Spleen (tissue), 11 donors: ENCODE measurements around the gene KLK3. TPM values are rescaled to one million over a fixed set of nuclear protein-coding genes. Genes with fewer than 3 reads are reported as not detected.
"Not testable (repeated sequence)": the region's sequence is repeated elsewhere in the genome, so short reads cannot be mapped to it uniquely, and the experiment has no call there.

ENCODE experiments used
- DNase-seq: peaks from one replicate; pipeline ENCODE4 v3.0.0-alpha.2; 2020
- H3K27ac ChIP-seq, 8 donors: fragments of 200-600 bp; sonication (generic) in 7 of 8; 1 replicate in 4 of 8; 2 replicates in 4 of 8; pipeline versions ENCODE4 v1.5.0 to v1.8.0; 2016 to 2021; ENCODE audit warnings: inconsistent platforms in 4 of 8, mild to moderate bottlenecking in 4 of 8, moderate library complexity in 1 of 8
- H3K27me3 ChIP-seq, 7 donors: fragments of 200-600 bp; sonication (generic) in 6 of 7; replicated peaks in 1 of 7; 1 replicate in 4 of 7; 2 replicates in 3 of 7; pipeline versions ENCODE4 v1.5.0 to v1.8.0; 2016 to 2021; ENCODE audit warnings: inconsistent platforms in 3 of 7, mild to moderate bottlenecking in 1 of 7
- H3K36me3 ChIP-seq, 6 donors: fragments of 200-600 bp; sonication (generic) in 5 of 6; 1 replicate in 4 of 6; 2 replicates in 2 of 6; pipeline versions ENCODE4 v1.5.0 to v1.8.0; 2016 to 2021; ENCODE audit warnings: inconsistent platforms in 2 of 6
- H3K4me1 ChIP-seq, 6 donors: fragments of 200-600 bp; sonication (generic) in 5 of 6; 1 replicate in 3 of 6; 2 replicates in 3 of 6; pipeline versions ENCODE4 v1.5.0 to v1.8.0; 2016 to 2021; ENCODE audit warnings: inconsistent platforms in 3 of 6
- H3K4me3 ChIP-seq, 8 donors: fragments of 200-600 bp; sonication (generic) in 7 of 8; 1 replicate in 4 of 8; 2 replicates in 4 of 8; pipeline versions ENCODE4 v1.5.0 to v1.8.0; 2016 to 2021; ENCODE audit warnings: inconsistent platforms in 4 of 8, mild to moderate bottlenecking in 4 of 8, moderate library complexity in 2 of 8
- H3K9me3 ChIP-seq, 8 donors: fragments of 200-600 bp; sonication (generic) in 7 of 8; 1 replicate in 4 of 8; 2 replicates in 4 of 8; pipeline versions ENCODE4 v1.5.0 to v1.8.0; 2016 to 2021; ENCODE audit warnings: inconsistent platforms in 4 of 8
- CTCF ChIP-seq, 11 experiments: fragments of 200-600 bp in 7 of 11; fragments of 450-650 bp in 4 of 11; sonication (generic) in 4 of 11; IDR thresholded peaks in 8 of 11; conservative IDR thresholded peaks in 3 of 11; 1 replicate in 7 of 11; 2 replicates in 4 of 11; pipeline versions ENCODE4 v1.4.0 to v1.8.0; 2016 to 2021; ENCODE audit warnings: antibody characterized with exemption in 11 of 11, inconsistent platforms in 4 of 11, mild to moderate bottlenecking in 1 of 11
- POLR2A ChIP-seq, 3 donors: fragments of 450-650 bp; IDR thresholded peaks; one replicate each; pipeline ENCODE4 v1.5.1; 2017; ENCODE audit warnings: antibody characterized with exemption in 3 of 3, mild to moderate bottlenecking in 1 of 3
- POLR2AphosphoS5 ChIP-seq, 3 donors: sonication (generic); formaldehyde crosslinking; IDR thresholded peaks; one replicate each; pipeline ENCODE4 v1.5.1; 2017; ENCODE audit warnings: antibody characterized with exemption in 3 of 3
- WGBS, 5 donors: extraction: QIAGEN DNeasy Blood & Tissue Kit in 3 of 5; methylation state at CpG; one replicate each; pipeline versions ENCODE4 v1.1.5 to v1.1.7; 2013 to 2018; 5-methylcytosine and 5-hydroxymethylcytosine counted together
- intact Hi-C: fragments of 100-400 bp; cut with DNase I; formaldehyde crosslinking; loops from one replicate; pipeline ENCODE4 v1.15.0; 2023; ENCODE audit warnings: low total_unique reads
- polyA plus RNA-seq, 3 donors: library from polyadenylated mRNA; stranded (reverse); fragments of 200-250 nt; gene quantifications; one replicate each; pipeline ENCODE4 v1.2.1, GENCODE V29; 2013
- total RNA-seq, 7 donors: library from RNA; depleted of rRNA in 3 of 7; stranded (reverse); fragments of >200 nt in 3 of 7; fragmentation: NEBNext Ultra II Directional in 4 of 7; extraction: Animal tissue kit (Norgen Biotek cat#: 25700) in 4 of 7; gene quantifications; one replicate each; pipeline versions ENCODE4 v1.1.0 to v1.2.1, GENCODE V29; 2016 to 2021
- donor health status: healthy with polysubstance abuse.
- donor health status: DM: no; HTN: no; CAD: no; lungs with moderate emphysema.
- donor health status: DM: no; HTN: no; CAD: no.
- donor health status: Bipolar disorder and iron deficiency.
- donor health status: healthy.
- donor health status: DM: no; HTN: no; CAD: no.
- donor health status: DM: yes; HTN: yes; CAD: no.

Gene KLK3
- total and polyA plus RNA-seq, 10 donors = 0.03 TPM; not detected in 9

- peaks cover 0 to 60% (median 0%) of the 10 kb centered on the region in 7 donors for H3K27me3 ChIP-seq
- H3K36me3 ChIP-seq = no peaks in the 10 kb centered on the region
- peaks cover 0 to 9% (median 2%) of the 10 kb centered on the region in 8 donors for H3K9me3 ChIP-seq
- H3K27ac ChIP-seq = no peak overlapping the region
- TF ChIP-seq POLR2A (IDR thresholded peaks at IDR 0.05) (no peak), POLR2AphosphoS5 (IDR thresholded peaks at IDR 0.05) (no peak), CTCF (IDR thresholded peaks at IDR 0.05 in 8 of 11, conservative IDR thresholded peaks at IDR 0.05 in 3 of 11) (no peak)
- no peaks in the 10 kb centered on the region for H3K4me1 ChIP-seq
- 74 to 79% (median 74%) methylated on average over 10 of the region's 10 CpGs for WGBS, 5 donors
- no peak overlapping the region for H3K4me3 ChIP-seq
- intact Hi-C loops = no loop called here
- DNase-seq = no peak
Observed at GRCh38 chr19:50894478-50895356, 40.0 kb downstream of the KLK3 start.

DNA sequence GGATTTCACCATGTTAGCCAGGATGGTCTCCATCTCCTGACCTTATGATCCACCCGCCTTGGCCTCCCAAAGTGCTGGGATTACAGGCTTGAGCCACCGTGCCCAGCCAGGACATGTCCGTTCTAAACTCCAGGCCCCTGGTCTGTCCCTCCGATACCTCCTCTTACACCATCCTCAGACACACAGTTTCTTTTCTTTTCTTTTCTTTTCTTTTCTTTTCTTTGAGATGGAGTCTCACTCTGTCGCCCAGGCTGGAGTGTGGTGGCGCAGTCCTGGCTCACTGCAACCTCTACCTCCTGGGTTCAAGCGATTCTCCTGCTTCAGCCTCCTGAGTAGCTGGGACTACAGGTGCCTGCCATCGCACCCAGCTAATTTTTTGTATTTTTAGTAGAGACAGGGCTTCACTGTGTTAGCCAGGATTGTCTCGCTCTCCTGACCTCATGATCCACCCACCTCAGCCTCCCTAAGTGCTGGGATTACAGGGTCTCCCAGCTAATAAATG is 41.4 kb downstream of the KLK3 start:
- H3K27me3 ChIP-seq = peaks cover 0 to 64% (median 0%) of the 10 kb centered on the region in 7 donors
- not testable (repeated sequence) for H3K27ac ChIP-seq
- 85 to 90% (median 89%) methylated on average over 9 of the region's 9 CpGs for WGBS, 5 donors

DNA sequence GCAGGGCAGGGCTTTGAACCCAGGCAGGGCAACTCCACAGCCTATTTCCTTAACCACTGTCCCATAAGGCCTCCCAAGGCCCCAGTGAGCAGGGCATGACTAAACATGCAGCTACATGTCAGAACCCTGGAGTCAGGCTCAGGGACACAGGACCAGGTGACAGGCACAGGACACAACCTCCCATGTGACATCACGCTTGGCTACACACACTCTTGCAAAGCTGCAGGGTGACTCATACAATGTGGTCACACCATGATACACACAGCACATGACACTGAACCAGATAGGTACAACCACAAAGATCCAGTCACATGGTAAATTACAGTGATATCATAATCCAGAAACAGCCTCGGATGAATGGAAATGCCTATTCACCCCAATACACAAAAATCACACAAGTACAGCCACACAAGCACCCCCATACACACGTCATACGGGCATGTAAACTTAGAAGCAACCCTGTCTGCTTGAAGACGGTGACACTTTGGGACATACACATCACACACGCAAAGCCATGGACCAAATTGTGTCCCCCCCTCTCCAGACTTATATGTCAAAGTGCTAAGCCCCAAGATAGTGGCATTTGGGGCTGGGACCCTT is 42.0 kb downstream of the KLK3 start:
- Histone ChIP-seq H3K9me3 (peaks cover 0 to 9% (median 2%) of the 10 kb centered on the region in 8 donors), H3K36me3 (no peaks in the 10 kb centered on the region), H3K4me3 (no peak overlapping the region), H3K27me3 (peaks cover 0 to 61% (median 0%) of the 10 kb centered on the region in 7 donors), H3K27ac (peak overlapping the region in 3 of 8 donors; percentile 5 to 46 (median 11)), H3K4me1 (no peaks in the 10 kb centered on the region)
- DNase-seq = peak; percentile 83
- WGBS, 5 donors = 62 to 74% (median 68%) methylated on average over 5 to 6 of the region's 6 CpGs
- no peak for TF ChIP-seq CTCF (IDR thresholded peaks at IDR 0.05 in 8 of 11, conservative IDR thresholded peaks at IDR 0.05 in 3 of 11)
- peak in 2 of 3 donors; percentile 33 to 51 for TF ChIP-seq POLR2AphosphoS5 (IDR thresholded peaks at IDR 0.05)
- no peak for TF ChIP-seq POLR2A (IDR thresholded peaks at IDR 0.05)
- intact Hi-C loops = no loop called here

More for the DNA sequence above, 41.4 kb downstream of the KLK3 start:
- H3K9me3 ChIP-seq, H3K4me3 ChIP-seq, DNase-seq, H3K4me1 ChIP-seq, intact Hi-C loops, H3K36me3 ChIP-seq: not testable (repeated sequence)

DNA sequence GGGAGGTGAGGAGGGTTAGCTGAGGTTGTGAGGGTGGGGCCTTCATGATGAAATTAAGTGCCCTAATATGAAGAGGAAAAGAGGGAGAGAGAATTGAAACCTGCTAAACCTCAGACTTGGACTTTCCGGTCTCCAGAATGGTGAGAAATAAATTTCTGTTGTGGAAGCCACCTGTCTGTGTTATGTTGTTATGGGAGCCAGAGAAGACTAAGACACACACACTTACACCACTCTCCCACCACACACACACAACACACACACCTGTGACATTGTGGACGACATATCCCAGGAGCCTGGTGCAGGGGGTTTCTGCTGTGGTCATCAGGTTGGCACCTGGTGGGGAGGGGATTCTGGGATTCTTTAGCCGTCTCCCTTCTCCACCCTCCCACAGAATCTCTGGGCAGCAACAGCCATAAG is 42.5 kb downstream of the KLK3 start:
- TF ChIP-seq POLR2A (IDR thresholded peaks at IDR 0.05) = no peak
- TF ChIP-seq CTCF (IDR thresholded peaks at IDR 0.05 in 8 of 11, conservative IDR thresholded peaks at IDR 0.05 in 3 of 11) = no peak
- TF ChIP-seq POLR2AphosphoS5 (IDR thresholded peaks at IDR 0.05) = no peak
- peaks cover 0 to 61% (median 0%) of the 10 kb centered on the region in 7 donors for H3K27me3 ChIP-seq
- H3K36me3 ChIP-seq = no peaks in the 10 kb centered on the region
- DNase-seq = no peak
- H3K4me1 ChIP-seq = no peaks in the 10 kb centered on the region
- H3K4me3 ChIP-seq = no peak overlapping the region
- H3K27ac ChIP-seq = peak overlapping the region in 3 of 8 donors; percentile 5 to 46 (median 11)
- intact Hi-C loops = no loop called here
- H3K9me3 ChIP-seq = peaks cover 0 to 9% (median 2%) of the 10 kb centered on the region in 8 donors
- WGBS, 5 donors = 47 to 64% (median 48%) methylated on average over 3 of the region's 3 CpGs
